GM18951 (cell line): Measurements from ENCODE around the gene RHOC.

Source experiments
- POLR2A ChIP-seq: IDR thresholded peaks from 4 replicates; pipeline ENCODE4 v1.6.1; 2011; ENCODE audit warnings: mild to moderate bottlenecking; ENCODE audit not compliant: insufficient read length, insufficient read depth; ENCODE audit errors: extremely low read depth
- in situ Hi-C: fragments of 300-500 bp; cut with MboI; formaldehyde crosslinking; loops from one replicate; pipeline ENCODE4 v1.12.0; 2022; ENCODE audit warnings: low sequenced_read_pairs, mixed read lengths, inconsistent platforms; ENCODE audit not compliant: unreplicated experiment

RHOC gene

DNA sequence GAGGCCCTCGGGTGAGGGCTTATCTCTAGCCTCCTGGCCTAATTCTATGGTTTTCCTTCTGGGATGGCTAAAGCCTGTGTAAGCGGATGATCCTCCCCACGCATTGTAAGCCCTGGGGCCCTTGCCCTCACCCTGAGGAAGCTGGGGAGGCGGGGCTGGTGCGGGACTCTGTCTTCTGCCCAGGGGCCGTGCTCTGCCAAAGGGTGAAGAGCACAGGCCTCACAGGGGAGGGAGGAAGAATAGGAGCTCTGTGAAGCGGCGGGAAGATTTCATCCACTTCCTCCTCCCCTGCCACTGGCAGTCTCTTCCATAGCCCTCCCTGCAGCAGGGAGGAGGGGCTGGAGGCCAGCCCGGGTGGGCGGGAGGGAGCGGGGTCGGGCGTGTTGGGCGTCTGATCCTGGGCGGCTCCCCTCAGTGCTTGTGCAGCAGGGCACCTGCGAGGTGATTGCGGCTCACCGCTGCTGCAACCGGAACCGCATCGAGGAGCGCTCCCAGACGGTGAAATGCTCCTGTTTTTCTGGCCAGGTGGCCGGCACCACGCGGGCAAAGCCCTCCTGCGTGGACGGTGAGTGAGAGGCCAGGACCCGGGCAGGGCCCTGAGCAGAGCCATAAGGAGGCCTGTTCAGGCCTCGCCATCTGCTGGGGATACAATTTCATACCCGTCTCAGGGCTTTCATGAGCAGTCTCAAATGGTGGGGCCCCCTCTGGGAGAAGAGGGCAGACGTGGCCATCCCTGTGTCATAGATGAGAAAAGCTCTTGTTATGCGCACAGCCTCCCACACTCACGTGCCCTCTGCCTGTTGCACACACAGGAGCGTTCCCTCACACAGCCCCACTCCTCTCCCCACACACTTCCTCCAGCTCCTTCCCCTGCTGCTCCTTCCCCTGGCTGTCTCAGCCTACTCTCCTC is 15.9 kb upstream of the RHOC start:
- in situ Hi-C loops, result loop anchor here (25.0 kb wide), 1 partner anchor 314 kb away; no protein-coding TSS in a partner anchor
- TF ChIP-seq POLR2A, result no peak

DNA sequence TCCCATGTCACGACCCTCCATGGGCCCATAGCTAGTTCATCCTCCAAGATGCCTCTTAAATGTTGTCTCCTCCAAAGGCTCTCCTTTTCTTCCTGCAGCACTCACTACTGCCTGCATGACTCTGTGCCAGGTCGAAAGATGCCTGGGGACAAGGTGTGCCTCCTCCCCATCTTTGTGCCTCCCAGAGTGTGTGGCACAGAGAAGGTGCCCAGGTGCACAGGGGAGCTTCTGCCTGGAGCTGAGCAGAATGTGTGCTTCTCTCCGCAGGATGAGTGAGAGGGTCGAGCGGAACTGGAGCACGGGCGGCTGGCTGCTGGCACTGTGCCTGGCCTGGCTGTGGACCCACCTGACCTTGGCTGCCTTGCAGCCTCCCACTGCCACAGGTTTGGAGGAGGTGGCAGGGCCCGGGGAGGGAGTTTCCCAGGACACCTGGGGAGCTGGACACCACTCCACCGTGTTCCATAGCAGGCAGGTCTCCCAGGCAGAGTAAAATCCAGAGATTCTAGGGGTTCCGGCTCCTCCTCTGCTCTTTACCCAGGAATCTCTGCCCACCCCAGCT is 15.1 kb upstream of the RHOC start:
- in situ Hi-C loops, result loop anchor here (25.0 kb wide), 1 partner anchor 315 kb away; no protein-coding TSS in a partner anchor
- TF ChIP-seq POLR2A, result no peak

DNA sequence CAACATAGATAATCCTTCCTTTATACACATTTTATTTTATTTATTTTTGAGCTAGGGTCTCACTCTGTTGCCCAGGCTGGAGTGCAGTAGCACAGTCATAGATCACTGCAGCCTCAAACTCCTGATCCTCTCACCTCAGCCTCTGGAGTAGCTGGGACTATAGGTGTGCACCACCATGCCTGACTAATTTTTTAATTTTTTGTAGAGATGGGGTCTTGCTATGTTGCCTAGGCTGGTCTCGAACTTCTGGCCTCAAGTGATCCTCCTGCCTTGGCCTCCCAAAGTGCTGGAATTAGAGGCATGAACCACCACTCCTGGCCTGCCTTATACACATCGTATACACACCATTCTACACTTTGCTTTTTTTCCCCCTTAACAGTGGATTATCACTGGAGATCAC is 14.4 kb upstream of the RHOC start:
- in situ Hi-C loops, result loop anchor here (25.0 kb wide), 1 partner anchor 316 kb away; no protein-coding TSS in a partner anchor

DNA sequence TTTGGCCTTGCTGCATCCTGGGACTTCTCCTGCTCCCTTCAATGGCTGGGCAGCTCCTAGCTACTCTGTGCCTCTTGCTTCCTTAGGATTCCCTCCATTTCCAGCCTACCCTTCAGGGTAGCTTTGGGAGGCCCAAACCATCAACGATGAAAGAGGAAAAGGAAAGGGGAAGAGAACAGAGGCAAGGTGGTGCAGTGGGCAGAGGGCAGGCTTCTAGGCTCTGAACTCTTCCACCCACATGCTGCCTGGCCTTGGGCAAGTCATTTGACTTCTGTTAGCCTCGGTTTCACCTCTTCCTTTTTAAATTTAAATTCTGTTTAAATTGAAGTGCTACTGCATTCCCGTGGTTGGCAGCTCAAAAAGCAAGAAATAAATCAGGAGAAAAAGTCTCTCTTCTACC is 13.9 kb upstream of the RHOC start:
- no peak for TF ChIP-seq POLR2A
- in situ Hi-C loops, result loop anchor here (25.0 kb wide), 1 partner anchor 317 kb away; no protein-coding TSS in a partner anchor

DNA sequence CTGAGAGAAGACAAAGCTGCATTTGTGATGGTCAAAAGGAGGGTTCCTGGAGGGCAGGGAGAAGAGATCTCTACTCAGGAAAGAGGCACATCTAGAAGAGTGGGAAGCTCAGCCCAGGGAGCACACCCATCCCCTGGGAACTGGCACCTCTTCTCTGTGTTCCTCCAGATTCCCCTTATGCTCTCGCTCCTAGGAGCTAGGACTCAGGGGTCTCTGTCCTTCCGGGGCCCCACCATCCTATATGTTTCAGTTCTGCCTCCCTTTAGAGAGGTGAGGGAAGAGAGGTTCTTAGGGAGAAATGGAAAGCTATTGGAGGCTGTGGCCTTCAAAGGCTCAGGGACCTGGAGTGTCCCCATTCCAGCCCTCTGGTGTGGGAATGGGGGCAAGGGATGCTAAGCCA is 12.8 kb upstream of the RHOC start:
- no peak for TF ChIP-seq POLR2A

DNA sequence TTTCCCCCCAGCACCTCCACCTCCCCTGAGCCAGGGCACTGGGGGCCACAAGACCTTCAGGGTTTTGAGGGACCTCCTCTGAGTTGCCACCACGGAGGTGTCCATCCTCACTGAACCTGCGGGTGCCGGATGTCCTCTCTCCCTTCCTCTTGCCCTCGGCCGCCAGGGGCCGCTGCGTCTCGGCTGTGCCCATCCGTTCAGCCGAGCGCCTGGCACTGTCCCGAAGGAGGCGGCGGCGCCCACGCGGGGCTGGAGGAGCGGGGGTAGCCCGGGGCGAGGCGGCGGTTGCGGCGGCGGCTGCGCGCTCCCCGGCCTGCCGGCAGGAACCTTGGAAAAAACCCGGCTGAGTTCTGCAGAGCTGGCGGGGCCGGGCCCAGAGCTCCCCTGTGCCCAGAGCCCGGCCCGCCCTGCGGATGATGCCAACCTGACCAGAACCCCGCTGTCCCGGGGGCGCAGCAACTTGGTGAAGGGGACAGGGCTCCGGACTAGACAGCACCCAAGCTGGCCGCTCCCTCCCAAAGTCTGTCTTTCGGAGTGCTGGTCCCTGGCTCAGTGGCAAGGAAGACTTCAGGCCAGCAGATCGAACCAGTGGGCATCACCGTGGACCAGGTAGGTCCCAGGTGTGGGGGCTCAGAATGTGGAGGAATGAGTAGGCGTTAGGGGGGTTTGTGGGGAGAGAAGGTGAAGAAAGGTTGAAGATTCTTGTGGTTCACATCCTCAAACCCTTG is 11.9 kb upstream of the RHOC start:
- in situ Hi-C loops, result loop anchor here (5.0 to 25.0 kb wide), 2 partner anchors 88 to 318 kb away; no protein-coding TSS in a partner anchor
- TF ChIP-seq POLR2A, result no peak

More for the DNA sequence above, 12.8 kb upstream of the RHOC start:
- in situ Hi-C loops, result loop anchor here (5.0 to 25.0 kb wide), 2 partner anchors 88 to 318 kb away; no protein-coding TSS in a partner anchor

DNA sequence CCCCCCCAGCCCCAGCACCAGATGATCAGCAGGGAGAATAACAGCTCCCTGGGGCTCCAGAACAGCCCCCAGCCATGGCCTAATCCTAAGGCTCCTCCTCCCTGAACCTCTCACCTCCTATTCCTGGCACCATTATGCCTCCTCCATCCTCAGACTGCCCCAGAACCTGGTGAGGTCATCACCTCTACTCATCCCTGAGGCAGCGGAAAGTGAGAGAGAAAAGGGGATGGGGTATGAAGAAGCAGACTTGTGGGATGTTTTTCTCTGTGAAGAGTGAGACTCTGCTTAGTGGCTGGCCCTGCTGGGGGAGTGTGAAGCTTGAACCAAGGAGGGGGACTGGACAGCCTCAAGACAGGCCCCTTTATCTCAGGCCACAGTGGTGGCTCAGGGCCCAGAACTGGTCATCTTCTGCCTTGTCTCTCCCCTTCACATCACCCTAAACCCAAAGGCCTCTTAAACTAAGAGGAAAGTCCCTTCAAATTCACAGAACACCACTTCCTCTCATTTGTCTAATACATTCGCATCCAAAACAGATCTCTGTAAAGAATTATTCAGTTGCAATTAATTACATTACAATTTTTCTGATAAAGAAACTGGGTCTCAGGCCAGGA is 10.4 kb upstream of the RHOC start:
- in situ Hi-C loops, result loop anchor here (5.0 to 25.0 kb wide), 2 partner anchors 90 to 320 kb away; no protein-coding TSS in a partner anchor

DNA sequence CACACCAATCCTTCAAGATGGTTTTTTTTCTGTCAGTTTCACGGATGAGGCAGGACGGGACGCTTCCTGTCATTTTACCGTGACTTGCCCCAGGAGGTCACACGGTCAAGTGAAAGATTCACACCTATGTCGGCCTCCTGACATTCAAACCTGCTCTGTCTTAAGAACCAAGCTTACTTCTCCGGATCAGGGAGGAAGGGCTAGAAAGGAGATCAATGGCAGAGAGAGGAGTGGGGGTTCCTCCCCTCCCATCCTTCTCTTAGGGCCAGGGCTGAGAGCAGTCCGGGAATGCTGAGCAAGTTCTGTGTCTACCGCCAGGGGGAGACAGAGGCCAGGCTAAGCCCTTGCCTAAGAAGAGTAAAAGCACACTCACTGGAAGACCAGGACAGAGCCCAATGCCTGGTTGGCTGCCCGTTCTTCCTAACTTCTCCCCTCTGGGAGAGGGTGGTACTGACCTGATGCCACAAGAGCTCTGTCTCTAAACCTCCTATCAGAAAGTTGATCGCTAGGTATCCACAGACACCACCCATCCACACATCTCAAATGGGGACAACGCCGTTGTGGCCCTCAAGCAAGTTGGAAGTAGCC is 9.3 kb upstream of the RHOC start:
- no peak for TF ChIP-seq POLR2A
- in situ Hi-C loops, result loop anchor here (5.0 to 25.0 kb wide), 2 partner anchors 91 to 321 kb away; no protein-coding TSS in a partner anchor

More for the DNA sequence above, 10.4 kb upstream of the RHOC start:
- no peak for TF ChIP-seq POLR2A

DNA sequence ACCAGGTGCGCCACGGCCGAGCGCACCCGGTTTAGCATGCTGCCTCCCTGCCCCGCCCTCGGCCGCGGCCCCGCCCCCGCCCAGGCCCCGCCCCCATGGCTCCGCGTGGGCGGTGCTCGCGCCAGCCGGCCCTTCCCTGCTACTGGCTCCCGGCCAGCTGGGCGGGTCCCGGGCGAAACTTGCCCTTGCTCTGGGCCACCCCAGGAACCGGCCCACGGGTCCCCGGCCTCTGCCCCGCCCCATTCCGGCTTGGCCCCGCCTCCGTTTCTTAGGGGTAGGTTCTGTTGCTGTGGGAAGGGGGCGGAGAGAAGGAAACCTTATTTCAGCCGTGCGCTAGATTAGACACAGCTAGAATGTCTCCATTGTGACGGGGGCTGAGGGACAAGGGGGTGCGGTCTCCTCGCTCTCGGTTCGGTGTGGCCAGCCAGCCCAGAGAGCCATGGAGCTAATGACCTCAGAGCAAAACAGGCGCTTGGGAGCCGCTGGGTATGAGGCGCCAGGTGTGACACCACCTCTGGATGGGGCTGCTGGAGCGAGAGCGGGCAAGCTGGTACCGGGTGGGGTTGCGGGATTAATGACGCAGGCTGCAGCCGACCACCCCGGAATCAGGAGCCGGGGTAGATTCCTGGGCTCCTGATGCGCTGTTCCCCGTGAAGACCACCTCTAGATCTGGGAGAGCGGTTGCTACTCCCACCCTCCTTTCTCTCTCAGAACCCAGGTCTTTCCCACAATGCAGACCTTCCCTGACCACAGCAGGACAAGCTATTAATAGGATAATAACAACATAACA is 8.5 kb upstream of the RHOC start, which contains the start of gene PPM1J:
PPM1J (minus strand) TSS at position 69 of the 790 bp plus-strand sequence; CDS start at position 38, 31 bp downstream.
- no peak for TF ChIP-seq POLR2A
- in situ Hi-C loops, result loop anchor here (5.0 to 25.0 kb wide), 2 partner anchors 92 to 322 kb away; no protein-coding TSS in a partner anchor

DNA sequence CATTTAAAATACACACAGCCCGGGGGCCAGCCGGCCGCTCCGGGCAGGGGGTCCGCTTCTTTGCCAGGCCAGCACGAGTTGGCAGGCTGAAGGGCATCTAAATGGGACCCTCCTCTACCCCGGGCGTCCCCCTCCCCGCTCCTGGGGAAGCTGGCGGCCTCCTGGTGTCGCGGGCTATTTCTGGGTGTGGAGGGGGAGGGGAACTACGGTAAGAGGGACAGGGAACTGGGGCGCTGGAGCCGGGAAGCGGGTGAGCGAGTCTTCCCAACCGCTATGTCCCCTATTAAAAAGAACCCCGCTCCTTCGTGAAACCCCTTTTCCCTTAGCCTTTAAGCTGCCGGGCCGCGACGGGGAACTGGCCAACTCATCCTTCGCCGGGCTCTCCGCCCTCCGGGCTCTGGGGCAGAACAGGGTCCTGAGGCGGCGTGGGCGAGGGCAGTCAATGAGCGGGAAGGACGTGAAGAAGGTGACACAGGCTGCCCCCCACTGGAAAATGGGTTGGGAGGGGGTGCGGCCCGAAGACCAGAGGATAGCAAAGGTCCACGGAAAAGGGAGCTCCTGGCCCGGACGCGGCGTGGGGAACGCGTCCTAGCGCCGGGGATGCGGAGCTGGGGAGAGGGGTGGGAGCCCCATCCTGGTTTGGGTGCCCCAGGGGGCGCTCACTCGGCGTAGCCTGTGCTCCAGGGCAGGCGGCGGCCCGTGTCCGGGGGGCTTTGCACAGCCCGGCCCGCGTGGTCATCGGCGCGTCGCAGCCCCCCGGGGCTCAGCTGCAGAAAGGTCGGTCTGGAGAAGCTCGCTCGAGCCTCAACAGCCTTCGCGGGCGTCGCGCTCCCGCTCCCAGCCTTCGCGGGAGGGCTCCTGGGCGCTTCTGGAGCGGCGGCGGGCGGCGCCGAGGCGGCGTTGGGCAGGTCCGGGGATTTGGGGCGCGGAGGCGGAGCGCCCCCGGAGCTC is 7.7 kb upstream of the RHOC start:
- in situ Hi-C loops, result loop anchor here (5.0 to 25.0 kb wide), 3 partner anchors 93 to 323 kb away; no protein-coding TSS in a partner anchor
- TF ChIP-seq POLR2A, result no peak
